Adrenal gland (tissue), 12 donors: ENCODE results near the gene RALGPS1. TPM values are rescaled to one million over a fixed set of nuclear protein-coding genes. Genes with fewer than 3 reads are reported as not detected.

Experiments
- DNase-seq, 7 donors: peaks; one replicate each; pipeline ENCODE4 v3.0.0-alpha.2; 2019 to 2020
- H3K27ac ChIP-seq, 5 donors: fragments of 200-600 bp; sonication (generic) in 4 of 5; 1 replicate in 3 of 5; 2 replicates in 2 of 5; pipeline versions ENCODE4 v1.5.1 to v1.8.0; 2016 to 2020; ENCODE audit warnings: mild to moderate bottlenecking in 1 of 5
- H3K27me3 ChIP-seq: fragments of 200-600 bp; 2 replicates; pipeline ENCODE4 v1.8.0; 2021
- H3K36me3 ChIP-seq, 2 donors: fragments of 200-600 bp; replicated peaks in 1 of 2; 1 replicate in 1 of 2; 2 replicates in 1 of 2; pipeline versions ENCODE4 v1.5.1 to v1.8.0; 2018 to 2022
- H3K4me1 ChIP-seq, 2 donors: fragments of 200-600 bp; replicated peaks in 1 of 2; 1 replicate in 1 of 2; 2 replicates in 1 of 2; pipeline versions ENCODE4 v1.5.1 to v1.8.0; 2018 to 2021
- H3K4me3 ChIP-seq, 4 donors: fragments of 200-600 bp; sonication (generic) in 3 of 4; one replicate each; pipeline ENCODE4 v1.5.1; 2016 to 2018
- H3K9me3 ChIP-seq, 3 donors: fragments of 200-600 bp; sonication (generic) in 1 of 3; replicated peaks in 1 of 3; 1 replicate in 2 of 3; 2 replicates in 1 of 3; pipeline versions ENCODE4 v1.5.1 to v1.8.0; 2016 to 2021
- POLR2A ChIP-seq, 2 donors: fragments of 450-650 bp; IDR thresholded peaks; one replicate each; pipeline ENCODE4 v1.6.1; 2017; ENCODE audit warnings: antibody characterized with exemption in 2 of 2, mild to moderate bottlenecking in 2 of 2, moderate library complexity in 1 of 2
- WGBS, 4 donors: extraction: QIAGEN DNeasy Blood & Tissue Kit in 2 of 4; methylation state at CpG; one replicate each; pipeline versions ENCODE4 v1.1.5 to v1.1.7; 2013 to 2017; 5-methylcytosine and 5-hydroxymethylcytosine counted together
- intact Hi-C, 2 donors: fragments of 100-400 bp; cut with DNase I; formaldehyde crosslinking; loops; one replicate each; pipeline versions ENCODE4 v1.14.1 to v1.15.0; 2022 to 2023
- polyA plus RNA-seq, 3 donors: library from polyadenylated mRNA; stranded (reverse); fragments of 200-250 nt in 2 of 3; fragments of 350-450 nt in 1 of 3; fragmentation: Illumina TruSeq in 1 of 3; extraction: RNeasy Lipid Tissue Mini Kit (QIAGEN cat#74804) in 1 of 3; gene quantifications; one replicate each; pipeline ENCODE4 v1.2.3, GENCODE V29; 2013 to 2014
- total RNA-seq, 9 donors: library from RNA; depleted of rRNA in 4 of 9; stranded (reverse); fragments of >200 nt in 4 of 9; fragments of 120-200 nt in 1 of 9; fragmentation: NEBNext Ultra II Directional in 1 of 9; extraction: Animal tissue kit (Norgen Biotek cat#: 25700) in 1 of 9; gene quantifications; one replicate each; pipeline versions ENCODE4 v1.1.0 to v1.2.4, GENCODE V29; 2013 to 2023
- TF ChIP-seq, protein P1 (sequence below), 6 experiments: fragments of 450-650 bp in 4 of 6; fragments of 200-600 bp in 2 of 6; sonication (generic) in 1 of 6; IDR thresholded peaks; 1 replicate in 5 of 6; 2 replicates in 1 of 6; pipeline versions ENCODE4 v1.5.1 to v1.8.0; 2016 to 2021; ENCODE audit warnings: antibody characterized with exemption in 6 of 6, mild to moderate bottlenecking in 2 of 6, moderate library complexity in 1 of 6
- donor health status: healthy with polysubstance abuse.
- donor health status: Bipolar disorder and iron deficiency.
- donor health status: DM: yes; HTN: yes; CAD: no.
- donor health status: DM: no; HTN: no; CAD: no.
- donor health status: DM: no; HTN: no; CAD: no.
- donor health status: DM: yes; HTN: yes; CAD: no.

Gene RALGPS1
- total and polyA plus RNA-seq, 12 donors, result 2.8 to 9.9 (median 5.1) TPM

DNA sequence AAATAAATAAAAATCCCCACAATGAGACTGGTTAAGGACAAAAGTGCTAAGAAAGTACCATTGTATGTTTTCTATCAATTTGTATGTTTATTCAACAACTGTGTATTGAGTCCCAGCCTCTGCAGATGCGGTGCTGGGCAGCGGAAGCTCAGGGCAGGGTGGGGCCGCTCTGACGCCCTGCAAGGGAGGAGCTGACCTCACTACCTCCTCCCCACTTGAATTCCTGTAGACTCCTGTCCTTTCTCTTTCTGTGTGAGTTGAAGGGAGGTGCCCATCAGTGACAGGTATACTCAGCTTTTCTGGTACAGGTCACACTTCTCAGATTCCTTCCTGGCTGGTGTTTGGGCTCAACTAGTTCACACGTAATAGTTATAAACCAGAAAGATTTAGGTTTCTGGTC, 180.8 kb downstream of the RALGPS1 start:
- WGBS, 4 donors, result 94 to 96% (median 95%) methylated on average over 5 of the region's 5 CpGs
- H3K4me3 ChIP-seq, result no peak overlapping the region
- TF ChIP-seq, protein P1, sequence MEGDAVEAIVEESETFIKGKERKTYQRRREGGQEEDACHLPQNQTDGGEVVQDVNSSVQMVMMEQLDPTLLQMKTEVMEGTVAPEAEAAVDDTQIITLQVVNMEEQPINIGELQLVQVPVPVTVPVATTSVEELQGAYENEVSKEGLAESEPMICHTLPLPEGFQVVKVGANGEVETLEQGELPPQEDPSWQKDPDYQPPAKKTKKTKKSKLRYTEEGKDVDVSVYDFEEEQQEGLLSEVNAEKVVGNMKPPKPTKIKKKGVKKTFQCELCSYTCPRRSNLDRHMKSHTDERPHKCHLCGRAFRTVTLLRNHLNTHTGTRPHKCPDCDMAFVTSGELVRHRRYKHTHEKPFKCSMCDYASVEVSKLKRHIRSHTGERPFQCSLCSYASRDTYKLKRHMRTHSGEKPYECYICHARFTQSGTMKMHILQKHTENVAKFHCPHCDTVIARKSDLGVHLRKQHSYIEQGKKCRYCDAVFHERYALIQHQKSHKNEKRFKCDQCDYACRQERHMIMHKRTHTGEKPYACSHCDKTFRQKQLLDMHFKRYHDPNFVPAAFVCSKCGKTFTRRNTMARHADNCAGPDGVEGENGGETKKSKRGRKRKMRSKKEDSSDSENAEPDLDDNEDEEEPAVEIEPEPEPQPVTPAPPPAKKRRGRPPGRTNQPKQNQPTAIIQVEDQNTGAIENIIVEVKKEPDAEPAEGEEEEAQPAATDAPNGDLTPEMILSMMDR (IDR thresholded peaks at IDR 0.05), result no peak
- no peak for TF ChIP-seq POLR2A (IDR thresholded peaks at IDR 0.05)
- no peaks in the 10 kb centered on the region for H3K27me3 ChIP-seq
- H3K4me1 ChIP-seq, result peaks cover 0 to 8% of the 10 kb centered on the region in 2 donors
- H3K36me3 ChIP-seq, result no peaks in the 10 kb centered on the region
- no peak for DNase-seq
- H3K9me3 ChIP-seq, result no peaks in the 10 kb centered on the region
- no peak overlapping the region for H3K27ac ChIP-seq
- intact Hi-C loops, result no loop called here

- WGBS, 4 donors, result 92 to 98% (median 95%) methylated on average over 13 of the region's 13 CpGs
- no peak overlapping the region for H3K4me3 ChIP-seq
- TF ChIP-seq, protein P1 (IDR thresholded peaks at IDR 0.05), result no peak
- no peak for TF ChIP-seq POLR2A (IDR thresholded peaks at IDR 0.05)
- no peaks in the 10 kb centered on the region for H3K9me3 ChIP-seq
- no peak for DNase-seq
- intact Hi-C loops, result no loop called here
- H3K4me1 ChIP-seq, result peaks cover 0 to under 1% of the 10 kb centered on the region in 2 donors
- H3K27ac ChIP-seq, result no peak overlapping the region
- no peaks in the 10 kb centered on the region for H3K36me3 ChIP-seq
- no peaks in the 10 kb centered on the region for H3K27me3 ChIP-seq
Observed at GRCh38 chr9:127096208-127096607, 181.6 kb downstream of the RALGPS1 start.

GRCh38 chr9:127097683-127098082, 183.1 kb downstream of the RALGPS1 start:
- H3K27ac ChIP-seq, result no peak overlapping the region
- no peak for TF ChIP-seq POLR2A (IDR thresholded peaks at IDR 0.05)
- TF ChIP-seq, protein P1 (IDR thresholded peaks at IDR 0.05), result no peak
- no peak for DNase-seq
- H3K27me3 ChIP-seq, result no peaks in the 10 kb centered on the region
- intact Hi-C loops, result no loop called here
- no peaks in the 10 kb centered on the region for H3K4me1 ChIP-seq
- WGBS, 4 donors, result 93 to 96% (median 95%) methylated on average over 5 of the region's 5 CpGs
- H3K9me3 ChIP-seq, result no peaks in the 10 kb centered on the region
- H3K36me3 ChIP-seq, result no peaks in the 10 kb centered on the region
- H3K4me3 ChIP-seq, result no peak overlapping the region

- WGBS, 4 donors, result 80 to 100% (median 86%) methylated on average over 3 to 7 of the region's 7 CpGs
- Histone ChIP-seq H3K4me1 (no peaks in the 10 kb centered on the region), H3K9me3 (no peaks in the 10 kb centered on the region), H3K4me3 (no peak overlapping the region), H3K27me3 (no peaks in the 10 kb centered on the region), H3K27ac (peak overlapping the region in 1 of 5 donors; percentile 58), H3K36me3 (no peaks in the 10 kb centered on the region)
- no peak for TF ChIP-seq POLR2A (IDR thresholded peaks at IDR 0.05)
- TF ChIP-seq, protein P1 (IDR thresholded peaks at IDR 0.05), result no peak
- DNase-seq, result no peak
- intact Hi-C loops, result no loop called here
Observed at GRCh38 chr9:127098916-127099553, 184.5 kb downstream of the RALGPS1 start.
